Measurements from ENCODE around the gene FSD1.
A peak's percentile ranks its signal among the peaks of the same experiment; 100 is the strongest.
"Not testable (repeated sequence)": the region's sequence is repeated elsewhere in the genome, so short reads cannot be mapped to it uniquely, and the experiment has no call there.

The FSD1 gene

GRCh38 chr19:4284176-4284958 lies 20.0 kb upstream of the FSD1 start:
- DNase-seq = no peak

- DNase-seq = no peak
Observed at GRCh38 chr19:4284974-4285373, 19.4 kb upstream of the FSD1 start.

GRCh38 chr19:4286141-4286540 lies 18.3 kb upstream of the FSD1 start:
- DNase-seq = not testable (repeated sequence)

- no peak for DNase-seq
Observed at GRCh38 chr19:4288091-4288777, 16.2 kb upstream of the FSD1 start.

- no peak for DNase-seq
Observed at GRCh38 chr19:4291184-4291732, 13.1 kb upstream of the FSD1 start.

- no peak for DNase-seq
Observed at GRCh38 chr19:4292515-4292914, 11.9 kb upstream of the FSD1 start.

GRCh38 chr19:4294389-4294788 lies 10.0 kb upstream of the FSD1 start:
- DNase-seq = no peak

- peak in 52 of 56 donors; percentile 4 to 87 (median 65) for DNase-seq
Observed at GRCh38 chr19:4295972-4296771, 8.2 kb upstream of the FSD1 start.

GRCh38 chr19:4297901-4298809 lies 6.2 kb upstream of the FSD1 start:
- DNase-seq = no peak

- no peak for DNase-seq
Observed at GRCh38 chr19:4298810-4299550, 5.4 kb upstream of the FSD1 start.

GRCh38 chr19:4300589-4300988 lies 3.8 kb upstream of the FSD1 start:
- DNase-seq = no peak

GRCh38 chr19:4301590-4302242 lies 2.7 kb upstream of the FSD1 start:
- no peak for DNase-seq

GRCh38 chr19:4302243-4302640 lies 2.2 kb upstream of the FSD1 start, which contains the start of gene TMIGD2:
TMIGD2 (minus strand) TSS chr19:4302389; CDS start chr19:4302385, 4 bp downstream.
- DNase-seq = no peak

- DNase-seq = peak in 1 of 56 donors; percentile 2
Observed at GRCh38 chr19:4303819-4304537, 420 bp upstream of the FSD1 start.

- DNase-seq = no peak
Observed at GRCh38 chr19:4305257-4305612, 837 bp downstream of the FSD1 start.

GRCh38 chr19:4305659-4306058 lies 1.3 kb downstream of the FSD1 start:
- no peak for DNase-seq

- DNase-seq = peak in 1 of 56 donors; percentile 30
Observed at GRCh38 chr19:4310247-4311121, 6.1 kb downstream of the FSD1 start.

Data from amygdala (tissue), 56 donors.